ENCODE results near the gene SDE2.
"Not testable (repeated sequence)": the region's sequence is repeated elsewhere in the genome, so short reads cannot be mapped to it uniquely, and the experiment has no call there.

Gene SDE2

GRCh38 chr1:225975146-225975545, 24.0 kb downstream of the SDE2 start:
- not testable (repeated sequence) for DNase-seq (ENCODE audit: low read depth in 2 of 2)

GRCh38 chr1:225974454-225974853, 24.7 kb downstream of the SDE2 start:
- no peak for DNase-seq (ENCODE audit: low read depth in 2 of 2)

- no peak for DNase-seq (ENCODE audit: low read depth in 2 of 2)
Observed at GRCh38 chr1:225973158-225973557, 26.0 kb downstream of the SDE2 start.

- DNase-seq (ENCODE audit: low read depth in 2 of 2): no peak
Observed at GRCh38 chr1:225972344-225973152, 26.6 kb downstream of the SDE2 start.

GRCh38 chr1:225970592-225971157, 28.5 kb downstream of the SDE2 start:
- not testable (repeated sequence) for DNase-seq (ENCODE audit: low read depth in 2 of 2)

GRCh38 chr1:225969751-225970150, 29.4 kb downstream of the SDE2 start:
- not testable (repeated sequence) for DNase-seq (ENCODE audit: low read depth in 2 of 2)

GRCh38 chr1:225965231-225965630, 33.9 kb downstream of the SDE2 start:
- DNase-seq (ENCODE audit: low read depth in 2 of 2): no peak

- DNase-seq (ENCODE audit: low read depth in 2 of 2): no peak
Observed at GRCh38 chr1:225963735-225964530, 35.2 kb downstream of the SDE2 start.

GRCh38 chr1:225962440-225962975, 36.6 kb downstream of the SDE2 start:
- peak; percentile 43 to 59 for DNase-seq (ENCODE audit: low read depth in 2 of 2)

GRCh38 chr1:225961659-225962439, 37.3 kb downstream of the SDE2 start:
- DNase-seq (ENCODE audit: low read depth in 2 of 2): no peak

GRCh38 chr1:225958041-225958440, 41.1 kb downstream of the SDE2 start:
- no peak for DNase-seq (ENCODE audit: low read depth in 2 of 2)

- DNase-seq (ENCODE audit: low read depth in 2 of 2): no peak
Observed at GRCh38 chr1:225954753-225955152, 44.4 kb downstream of the SDE2 start.

GRCh38 chr1:225953315-225953714, 45.8 kb downstream of the SDE2 start:
- DNase-seq (ENCODE audit: low read depth in 2 of 2): no peak

GRCh38 chr1:225950905-225951497, 48.1 kb downstream of the SDE2 start:
- no peak for DNase-seq (ENCODE audit: low read depth in 2 of 2)

- DNase-seq (ENCODE audit: low read depth in 2 of 2): no peak
Observed at GRCh38 chr1:225949041-225949440, 50.1 kb downstream of the SDE2 start.

- no peak for DNase-seq (ENCODE audit: low read depth in 2 of 2)
Observed at GRCh38 chr1:225946803-225947202, 52.3 kb downstream of the SDE2 start.

- no peak for DNase-seq (ENCODE audit: low read depth in 2 of 2)
Observed at GRCh38 chr1:225946082-225946620, 53.0 kb downstream of the SDE2 start.

GRCh38 chr1:225945564-225945963, 53.6 kb downstream of the SDE2 start:
- DNase-seq (ENCODE audit: low read depth in 2 of 2): no peak

- no peak for DNase-seq (ENCODE audit: low read depth in 2 of 2)
Observed at GRCh38 chr1:225944951-225945350, 54.2 kb downstream of the SDE2 start.

- DNase-seq (ENCODE audit: low read depth in 2 of 2): no peak
Observed at GRCh38 chr1:225944387-225944786, 54.8 kb downstream of the SDE2 start.

- DNase-seq (ENCODE audit: low read depth in 2 of 2): no peak
Observed at GRCh38 chr1:225943582-225943981, 55.6 kb downstream of the SDE2 start.

Measured in stimulated activated CD4-positive, alpha-beta T cell treated with anti-CD3 and anti-CD28 coated beads, Interleukin-1b, Interleukin-23, amount 100 ng/mL, for 4 hours (primary cell).